ENCODE measurements around the gene DTD1.

DNA sequence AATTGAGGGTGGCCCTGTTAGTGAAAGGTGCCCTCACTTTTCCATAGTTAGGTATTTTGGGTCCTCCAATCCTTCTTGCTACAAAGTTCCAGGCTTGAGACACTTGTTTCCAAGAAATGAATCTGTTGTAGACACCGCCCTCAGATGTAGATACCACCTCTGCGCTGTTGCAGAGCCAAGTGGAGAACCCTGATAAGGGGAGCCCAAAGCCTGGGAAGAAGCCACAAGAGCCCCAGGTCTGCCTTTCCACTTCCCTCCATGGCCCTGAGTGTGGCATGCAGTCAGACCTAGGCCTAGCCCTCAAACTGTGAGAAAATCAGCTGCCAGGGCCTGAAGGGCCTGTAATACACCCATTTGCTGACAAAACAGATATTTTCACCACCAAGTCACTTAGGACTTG lies 37.1 kb downstream of the DTD1 start:
- TF ChIP-seq POLR2A (IDR thresholded peaks at IDR 0.05), result no peak
- TF ChIP-seq, protein P1, sequence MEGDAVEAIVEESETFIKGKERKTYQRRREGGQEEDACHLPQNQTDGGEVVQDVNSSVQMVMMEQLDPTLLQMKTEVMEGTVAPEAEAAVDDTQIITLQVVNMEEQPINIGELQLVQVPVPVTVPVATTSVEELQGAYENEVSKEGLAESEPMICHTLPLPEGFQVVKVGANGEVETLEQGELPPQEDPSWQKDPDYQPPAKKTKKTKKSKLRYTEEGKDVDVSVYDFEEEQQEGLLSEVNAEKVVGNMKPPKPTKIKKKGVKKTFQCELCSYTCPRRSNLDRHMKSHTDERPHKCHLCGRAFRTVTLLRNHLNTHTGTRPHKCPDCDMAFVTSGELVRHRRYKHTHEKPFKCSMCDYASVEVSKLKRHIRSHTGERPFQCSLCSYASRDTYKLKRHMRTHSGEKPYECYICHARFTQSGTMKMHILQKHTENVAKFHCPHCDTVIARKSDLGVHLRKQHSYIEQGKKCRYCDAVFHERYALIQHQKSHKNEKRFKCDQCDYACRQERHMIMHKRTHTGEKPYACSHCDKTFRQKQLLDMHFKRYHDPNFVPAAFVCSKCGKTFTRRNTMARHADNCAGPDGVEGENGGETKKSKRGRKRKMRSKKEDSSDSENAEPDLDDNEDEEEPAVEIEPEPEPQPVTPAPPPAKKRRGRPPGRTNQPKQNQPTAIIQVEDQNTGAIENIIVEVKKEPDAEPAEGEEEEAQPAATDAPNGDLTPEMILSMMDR (IDR thresholded peaks at IDR 0.05), result no peak
